Lower lobe of right lung (tissue), 2 donors: ENCODE results near the gene RALGDS. TPM values are rescaled to one million over a fixed set of nuclear protein-coding genes. Genes with fewer than 3 reads are reported as not detected.

ENCODE experiments used
- ATAC-seq, 2 donors: fragments of 200-7000 bp; cut with Tn5 transposase; one replicate each; pipeline ENCODE4 v1.9.1; 2020 to 2022; ENCODE audit warnings: mild to moderate bottlenecking in 2 of 2, moderate library complexity in 2 of 2
- DNase-seq: peaks from one replicate; pipeline ENCODE4 v3.0.0-alpha.2; 2020
- H3K27ac ChIP-seq: fragments of 200-600 bp; one replicate; pipeline ENCODE4 v1.8.0; 2022
- H3K27me3 ChIP-seq: fragments of 200-600 bp; one replicate; pipeline ENCODE4 v1.8.0; 2022; ENCODE audit warnings: low read depth
- H3K36me3 ChIP-seq: fragments of 200-600 bp; one replicate; pipeline ENCODE4 v1.8.0; 2022; ENCODE audit warnings: mild to moderate bottlenecking
- H3K4me1 ChIP-seq: fragments of 200-600 bp; one replicate; pipeline ENCODE4 v1.8.0; 2022
- H3K4me3 ChIP-seq: fragments of 200-600 bp; one replicate; pipeline ENCODE4 v1.8.0; 2022; ENCODE audit warnings: mild to moderate bottlenecking
- H3K9me3 ChIP-seq: fragments of 200-600 bp; one replicate; pipeline ENCODE4 v1.8.0; 2022
- CTCF ChIP-seq: fragments of 200-600 bp; IDR thresholded peaks from one replicate; pipeline ENCODE4 v1.8.0; 2022; ENCODE audit warnings: antibody characterized with exemption, mild to moderate bottlenecking
- intact Hi-C: fragments of 100-400 bp; cut with DNase I; formaldehyde crosslinking; loops from one replicate; pipeline ENCODE4 v1.11.0; 2022
- total RNA-seq: library from RNA; stranded (reverse); fragmentation: NEBNext Ultra II Directional; extraction: Animal tissue kit (Norgen Biotek cat#: 25700); gene quantifications from one replicate; pipeline ENCODE4 v1.2.1, GENCODE V29; 2021
- donor health status: DM: no; HTN: yes; CAD: no; lungs with severe emphysema.

Gene RALGDS
- total RNA-seq, 1 donor from 2014 or later, result 71.1 TPM

- ATAC-seq (no peak), DNase-seq (peak; percentile 16)
- no peaks in the 10 kb centered on the region for H3K36me3 ChIP-seq
- H3K4me1 ChIP-seq, result peaks cover 21% of the 10 kb centered on the region
- H3K27ac ChIP-seq, result no peak overlapping the region
- H3K27me3 ChIP-seq, result peaks cover 9% of the 10 kb centered on the region
- intact Hi-C loops, result no loop called here
- no peaks in the 10 kb centered on the region for H3K9me3 ChIP-seq
- TF ChIP-seq CTCF, result no peak
- no peak overlapping the region for H3K4me3 ChIP-seq
These were observed 46.2 kb upstream of the RALGDS start for GRCh38 chr9:133167096-133167730.

GRCh38 chr9:133166392-133166791 lies 45.4 kb upstream of the RALGDS start:
- H3K36me3 ChIP-seq, result no peaks in the 10 kb centered on the region
- peak; percentile 43 for DNase-seq
- no peak for TF ChIP-seq CTCF
- no peak overlapping the region for H3K27ac ChIP-seq
- H3K4me3 ChIP-seq, result no peak overlapping the region
- peaks cover 3% of the 10 kb centered on the region for H3K27me3 ChIP-seq
- intact Hi-C loops, result no loop called here
- H3K9me3 ChIP-seq, result no peaks in the 10 kb centered on the region
- H3K4me1 ChIP-seq, result peaks cover 24% of the 10 kb centered on the region
- no peak for ATAC-seq

- intact Hi-C loops, result no loop called here
- Histone ChIP-seq H3K27ac (no peak overlapping the region), H3K27me3 (no peaks in the 10 kb centered on the region), H3K36me3 (peaks cover under 1% of the 10 kb centered on the region), H3K9me3 (no peaks in the 10 kb centered on the region), H3K4me1 (peaks cover 28% of the 10 kb centered on the region), H3K4me3 (no peak overlapping the region)
- DNase-seq (peak; percentile 10), ATAC-seq (no peak)
- no peak for TF ChIP-seq CTCF
These were observed 44.4 kb upstream of the RALGDS start for GRCh38 chr9:133165452-133165730.

- Histone ChIP-seq H3K4me3 (peak overlapping the region; percentile 76), H3K4me1 (peaks cover 28% of the 10 kb centered on the region), H3K9me3 (no peaks in the 10 kb centered on the region), H3K36me3 (peaks cover 12% of the 10 kb centered on the region), H3K27me3 (no peaks in the 10 kb centered on the region), H3K27ac (peak overlapping the region; percentile 81)
- DNase-seq (no peak), ATAC-seq (no peak)
- intact Hi-C loops, result no loop called here
- no peak for TF ChIP-seq CTCF
These were observed 43.2 kb upstream of the RALGDS start for GRCh38 chr9:133164191-133164590.

GRCh38 chr9:133163504-133164172 lies 42.6 kb upstream of the RALGDS start, which contains the start of gene GBGT1:
Gene GBGT1, minus strand, starts transcription at chr9:133163914. Its CDS starts 1,502 bp downstream, at chr9:133162412.
- Histone ChIP-seq H3K36me3 (peaks cover 13% of the 10 kb centered on the region), H3K4me3 (peak within 1 kb of the TSS; percentile 76), H3K27me3 (no peaks in the 10 kb centered on the region), H3K4me1 (peaks cover 28% of the 10 kb centered on the region), H3K9me3 (no peaks in the 10 kb centered on the region), H3K27ac (peak within 1 kb of the TSS; percentile 81)
- intact Hi-C loops, result no loop called here
- DNase-seq (peak; percentile 87), ATAC-seq (peak; percentile 70 to 78)
- TF ChIP-seq CTCF, result no peak
